GM18868 (cell line): ENCODE measurements around the gene PLD5.
A peak's percentile ranks its signal among the peaks of the same experiment; 100 is the strongest.
"Not testable (repeated sequence)": the region's sequence is repeated elsewhere in the genome, so short reads cannot be mapped to it uniquely, and the experiment has no call there.

ENCODE experiments used
- ATAC-seq: cut with Tn5 transposase; IDR thresholded peaks from one replicate; pipeline ENCODE4 v1.9.1; 2021; ENCODE audit warnings: mild to moderate bottlenecking, moderate library complexity; ENCODE audit not compliant: unreplicated experiment

Gene PLD5

DNA sequence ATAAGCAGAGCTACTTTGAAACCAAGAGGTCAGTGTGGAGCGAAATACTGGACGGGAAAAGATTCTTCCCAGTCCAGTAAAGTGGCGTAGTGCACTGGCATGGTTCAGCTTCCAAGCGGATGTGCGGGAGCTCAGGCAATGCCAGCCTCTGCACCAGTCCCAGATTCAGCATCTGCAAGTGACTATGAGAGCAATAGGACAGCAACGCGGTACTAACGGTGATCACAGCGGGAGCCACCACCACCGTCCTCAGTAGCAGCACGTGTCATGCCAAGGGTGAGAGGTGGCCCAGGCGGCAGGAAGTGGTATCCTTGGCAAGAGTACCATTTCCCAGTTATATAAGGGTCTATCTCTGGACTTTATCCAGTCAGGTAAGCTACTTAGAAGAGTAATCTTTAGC lies 17.8 kb downstream of the PLD5 start:
- ATAC-seq: no peak

DNA sequence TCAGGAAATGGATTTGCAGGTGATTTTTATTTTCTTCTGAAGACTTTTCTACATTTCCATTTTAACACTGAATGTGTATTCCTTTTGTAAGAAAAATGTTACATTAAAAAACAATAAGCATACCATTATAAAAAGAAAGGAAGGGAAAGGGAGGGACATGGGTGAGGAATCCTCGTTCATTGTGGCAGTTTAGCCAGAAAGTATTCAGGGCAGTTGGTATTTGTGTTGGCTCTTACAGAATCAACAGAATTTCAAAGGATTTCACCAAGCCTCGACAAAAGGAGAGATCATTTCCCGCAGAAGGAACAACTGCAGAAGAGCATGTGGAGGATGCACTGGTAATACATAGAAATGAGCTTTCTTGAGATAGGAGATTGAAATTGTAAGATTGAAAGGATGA lies 35.0 kb downstream of the PLD5 start:
- ATAC-seq: no peak

DNA sequence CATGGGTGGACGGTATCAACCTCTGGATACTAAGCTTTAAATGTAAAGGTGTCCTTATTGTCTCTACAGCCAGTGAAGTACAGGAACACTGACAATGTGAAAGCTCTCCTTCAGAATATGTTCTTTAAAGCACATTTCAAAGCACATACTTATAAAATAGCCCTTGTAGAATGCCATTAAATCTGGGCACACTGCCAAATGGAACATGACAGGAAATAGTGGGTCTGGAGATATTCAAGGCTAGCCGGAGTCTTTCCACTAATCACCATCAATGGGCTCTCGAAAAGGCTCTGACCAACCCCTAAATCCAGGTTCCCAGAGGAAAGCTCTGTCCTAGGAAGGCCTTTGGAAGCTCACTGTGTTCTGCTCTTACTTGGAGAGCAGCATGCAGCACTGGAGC lies 46.6 kb downstream of the PLD5 start:
- no peak for ATAC-seq

DNA sequence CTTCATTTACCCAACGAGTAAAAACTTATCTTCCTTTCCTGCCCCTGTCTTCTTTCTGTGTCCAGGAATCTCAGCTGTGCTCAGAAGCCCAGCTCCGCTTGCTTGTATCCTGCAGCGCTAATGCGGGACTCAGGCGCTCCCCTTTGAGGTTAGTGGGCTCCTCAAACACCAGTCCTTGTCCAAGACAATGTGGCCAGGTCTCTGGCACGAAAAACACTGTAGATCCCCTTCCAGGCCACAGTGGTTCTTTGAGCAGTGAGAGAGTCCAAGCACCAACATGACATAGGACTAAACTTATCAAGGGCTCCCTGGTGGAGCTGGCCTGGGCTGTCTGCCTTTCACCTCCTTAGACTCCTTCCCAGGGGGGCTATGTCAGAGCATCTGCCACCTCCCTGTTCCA lies 53.7 kb downstream of the PLD5 start:
- no peak for ATAC-seq

DNA sequence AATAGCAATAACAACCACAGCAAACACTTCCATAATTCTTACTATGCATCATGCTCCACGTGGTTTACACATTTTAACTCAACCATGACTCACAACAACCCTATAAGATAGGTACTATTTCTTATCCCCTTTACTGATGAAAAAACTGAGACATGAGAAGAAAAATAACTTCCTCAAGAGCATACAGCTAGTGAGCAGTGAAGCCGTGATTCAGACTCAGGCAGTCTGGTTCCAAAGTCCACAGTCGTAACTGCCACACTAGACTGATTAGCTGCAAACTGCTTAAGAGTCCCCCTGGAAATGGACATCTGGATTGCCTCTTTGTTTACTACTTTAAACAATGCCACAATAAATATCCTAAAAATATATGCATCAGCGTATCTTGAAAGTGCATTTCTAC lies 55.7 kb downstream of the PLD5 start:
- ATAC-seq: no peak

DNA sequence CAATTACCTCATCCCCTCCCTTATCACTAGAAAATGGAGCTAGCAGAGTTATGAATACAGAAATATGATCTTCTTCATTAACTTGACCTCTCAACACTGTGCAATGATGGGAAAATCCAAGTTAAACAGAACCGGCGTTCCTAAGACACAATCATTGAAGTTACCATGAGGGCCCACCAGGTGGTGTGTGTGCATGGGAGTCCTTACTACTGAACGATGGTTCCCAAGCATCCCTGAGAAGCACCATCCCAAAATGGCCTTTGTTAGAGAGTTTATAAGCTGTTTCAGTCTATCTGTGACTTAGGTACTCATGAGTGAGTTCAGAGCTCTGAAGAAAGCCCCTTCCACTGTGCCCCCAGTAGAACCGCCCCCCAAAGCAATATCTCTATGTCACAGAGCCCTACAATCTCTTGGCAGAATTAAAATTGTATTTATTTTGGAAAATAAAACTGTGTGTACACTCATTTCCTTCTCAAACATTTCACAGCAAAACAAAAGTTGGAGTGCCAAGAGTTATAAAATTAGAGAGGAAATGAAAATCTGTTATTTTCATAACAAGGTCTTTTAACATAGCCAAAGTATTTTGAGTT lies 56.8 kb downstream of the PLD5 start:
- peak; percentile 82 for ATAC-seq

DNA sequence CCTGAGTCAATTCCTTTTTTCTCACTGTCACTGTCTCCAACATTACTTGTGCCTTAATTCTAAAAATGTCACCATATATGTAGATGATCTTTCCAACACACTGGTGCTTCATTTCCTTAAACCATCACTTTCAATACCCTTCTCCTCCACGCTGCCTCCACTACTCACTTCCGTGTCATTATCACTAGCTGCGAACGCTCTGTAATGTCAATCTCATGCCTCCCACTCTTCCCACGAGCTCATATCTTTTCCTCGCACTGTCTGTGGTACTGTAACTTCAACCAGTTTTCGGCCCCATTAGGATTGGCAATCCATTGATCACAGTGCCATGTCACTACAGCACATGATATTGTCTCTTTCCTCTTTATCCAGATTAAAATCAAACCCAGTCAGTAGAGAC lies 61.6 kb downstream of the PLD5 start:
- ATAC-seq: no peak

DNA sequence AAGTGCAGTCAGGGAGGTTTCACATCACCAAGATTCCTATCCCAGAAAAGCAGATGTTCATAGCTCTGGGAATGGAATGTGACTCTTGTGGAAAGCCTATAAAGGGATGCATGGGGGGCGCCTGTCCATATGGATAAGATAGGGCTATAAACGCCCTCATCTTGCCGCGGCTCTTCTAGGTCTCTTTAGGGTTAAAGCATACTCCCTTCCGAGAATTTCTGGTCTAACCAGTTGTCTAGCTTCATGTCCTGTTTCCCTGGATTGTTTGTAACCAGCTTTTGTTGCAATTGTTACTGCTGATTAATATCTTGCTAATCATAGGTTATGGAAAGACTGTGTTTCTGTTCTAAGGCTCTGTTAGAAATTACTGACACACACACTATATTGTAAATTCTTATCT lies 64.8 kb downstream of the PLD5 start:
- not testable (repeated sequence) for ATAC-seq

DNA sequence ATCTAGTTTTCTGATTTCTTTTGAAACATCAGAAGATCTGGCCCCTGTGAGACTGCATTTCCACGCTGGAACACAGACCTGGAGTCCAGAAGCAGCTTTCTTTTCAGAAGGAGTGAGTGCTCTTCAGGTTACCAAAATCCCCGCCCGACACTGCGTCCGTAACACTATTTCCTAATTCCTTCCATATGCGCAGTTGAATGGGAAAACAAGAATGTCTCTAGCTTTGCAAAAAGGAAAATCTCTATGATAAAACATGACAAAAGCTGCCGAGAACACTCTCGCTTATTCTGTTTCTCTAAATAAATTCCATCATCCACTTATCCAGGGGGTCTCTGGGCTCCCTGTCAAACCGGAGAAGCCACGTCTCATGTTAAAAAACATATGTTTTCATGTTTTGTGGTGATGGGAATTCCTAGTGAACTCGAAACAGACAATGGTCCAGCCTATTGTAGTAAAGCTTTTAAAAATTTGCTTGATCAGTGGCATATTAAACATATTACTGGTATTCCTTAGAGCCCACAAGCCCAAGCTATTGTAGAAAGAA lies 67.7 kb downstream of the PLD5 start:
- no peak for ATAC-seq

DNA sequence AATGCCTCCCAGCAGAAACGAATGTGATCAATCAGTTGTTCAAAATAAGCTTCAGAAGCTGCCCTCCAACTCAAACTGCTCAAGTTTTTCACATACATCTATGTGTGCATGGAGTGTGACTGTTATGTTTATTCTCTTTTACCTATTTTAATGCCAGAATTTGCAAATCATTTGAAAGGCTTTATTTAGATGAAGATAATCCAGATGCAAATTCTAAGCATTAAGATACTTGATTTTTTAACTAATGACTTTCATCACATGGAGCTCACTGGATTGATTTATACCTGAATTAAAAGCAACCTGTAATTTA lies 69.5 kb downstream of the PLD5 start:
- no peak for ATAC-seq

DNA sequence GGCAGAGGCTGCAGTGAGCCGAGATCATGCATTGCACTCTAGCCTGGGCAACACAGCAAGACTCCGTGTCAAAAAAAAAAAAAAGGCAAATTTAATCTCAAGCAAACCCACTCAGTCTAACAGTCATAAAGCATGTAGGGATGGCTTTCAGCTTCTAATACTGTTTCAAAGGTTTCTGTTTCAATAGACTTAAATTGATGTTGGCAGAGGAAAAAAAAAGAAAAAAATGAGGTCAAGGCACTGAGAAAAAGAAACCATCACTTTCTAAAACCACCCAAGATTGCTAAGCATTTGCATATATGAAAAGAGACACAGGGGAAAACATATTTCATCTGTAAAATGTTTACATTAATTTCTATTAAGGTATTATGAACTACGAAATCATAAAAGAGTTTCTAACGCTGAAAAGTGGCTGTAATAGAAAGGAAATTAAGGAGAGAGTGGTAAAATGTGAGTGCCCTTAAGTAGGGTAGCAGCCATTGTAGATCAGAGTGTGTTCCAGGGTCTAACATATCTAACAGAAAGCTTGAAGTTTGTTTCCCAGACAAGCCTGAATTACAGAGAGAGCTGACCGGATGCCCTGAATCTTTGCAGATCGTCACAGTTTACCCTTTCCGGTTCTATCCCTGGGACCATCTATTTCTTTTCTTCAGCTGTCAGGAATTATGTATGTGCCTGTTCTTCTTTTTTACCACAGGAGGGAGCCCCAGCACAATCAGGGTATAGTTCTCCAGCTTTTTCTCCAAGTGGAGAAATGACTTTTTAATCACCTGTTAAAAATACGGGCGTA lies 70.0 kb downstream of the PLD5 start:
- peak; percentile 83 for ATAC-seq

DNA sequence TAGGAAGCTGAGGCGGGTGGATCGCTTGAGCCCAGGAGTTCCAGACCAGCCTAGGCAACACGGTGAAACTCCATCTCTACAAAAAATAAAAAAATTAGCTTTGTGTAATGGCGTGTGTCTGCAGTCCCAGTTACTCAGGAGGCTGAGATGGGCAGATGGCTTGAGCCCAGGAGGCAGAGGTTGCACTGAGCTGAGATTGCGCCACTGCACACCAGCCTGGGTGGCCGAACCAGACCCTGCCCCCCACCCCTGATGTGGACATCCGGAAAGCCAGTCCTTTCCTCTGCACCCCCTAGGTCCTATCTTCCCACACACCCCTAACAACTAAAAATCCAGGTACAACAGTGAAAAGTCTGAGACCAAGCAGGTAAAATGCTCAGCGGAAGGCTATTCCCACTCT lies 71.9 kb downstream of the PLD5 start:
- no peak for ATAC-seq

DNA sequence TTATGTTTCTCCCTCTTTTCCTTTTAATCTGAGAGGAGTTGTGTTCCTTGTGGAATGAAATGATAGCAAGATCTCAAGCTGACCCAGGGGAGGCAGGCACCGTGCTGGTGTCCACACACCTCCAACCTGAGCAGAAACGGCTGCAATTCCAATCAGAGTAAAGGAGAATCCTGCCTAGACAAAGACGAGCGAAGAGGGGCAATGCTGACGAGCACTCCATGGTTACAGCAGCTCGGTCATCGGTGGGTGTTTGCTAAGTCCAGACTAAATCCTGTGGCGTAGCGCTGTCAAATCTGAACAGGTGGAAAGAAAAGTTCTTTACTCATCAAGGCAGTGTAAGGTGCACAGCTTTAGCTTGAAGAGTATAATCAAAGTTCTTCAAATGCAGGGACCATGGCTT lies 74.8 kb downstream of the PLD5 start:
- ATAC-seq: no peak

DNA sequence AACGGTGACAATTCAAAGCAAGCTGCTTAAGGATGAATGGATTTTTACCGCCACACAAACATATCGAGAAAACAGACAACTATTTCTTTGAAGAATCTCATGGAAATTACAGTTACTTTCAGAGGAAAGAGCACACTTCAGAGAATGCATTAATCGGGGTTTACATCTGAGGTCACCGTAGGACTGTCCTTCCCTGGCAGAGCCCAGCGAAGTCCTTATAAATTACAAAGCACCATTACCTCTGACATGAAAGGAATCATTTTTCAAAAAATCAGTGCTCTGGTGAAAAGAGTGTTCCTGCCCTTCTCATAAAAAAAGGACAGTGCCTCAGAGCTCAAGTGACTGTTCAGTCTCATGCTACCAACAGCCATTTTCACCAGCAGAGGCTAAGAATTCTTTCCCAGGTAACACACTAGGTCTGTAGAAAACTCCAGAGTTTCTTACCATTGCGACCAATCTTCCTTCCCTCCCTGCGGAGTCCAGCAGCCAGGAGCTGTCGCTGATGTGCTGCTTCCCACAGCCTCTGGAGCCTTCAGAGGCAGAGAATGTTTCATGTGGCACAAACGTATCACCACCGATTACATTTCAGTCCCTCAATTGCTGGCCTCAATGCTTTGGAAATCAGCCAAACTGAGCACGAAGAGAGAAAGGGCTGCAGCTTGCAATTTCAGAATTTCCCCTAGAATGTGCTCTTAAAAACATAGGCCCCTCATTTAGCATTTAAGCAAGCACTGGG lies 75.4 kb downstream of the PLD5 start:
- ATAC-seq: no peak

DNA sequence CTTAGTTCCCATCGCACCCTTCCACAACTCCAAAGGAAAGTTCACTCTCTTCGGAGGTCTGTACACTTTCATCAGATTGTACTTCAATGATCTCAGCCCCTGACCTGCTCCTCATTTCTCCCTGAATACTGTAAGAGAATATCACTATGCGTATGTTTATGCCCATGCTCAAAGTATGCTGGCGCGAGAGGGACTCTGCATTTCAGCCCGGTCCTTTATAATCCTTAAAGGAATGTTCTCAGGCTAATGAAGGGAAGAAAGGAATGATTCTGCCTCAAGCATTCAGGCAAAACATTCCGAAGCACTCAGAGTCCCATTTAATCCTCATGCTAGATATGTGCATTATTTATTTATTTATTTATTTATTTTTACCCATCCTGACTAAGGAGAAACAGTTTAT lies 76.8 kb downstream of the PLD5 start:
- no peak for ATAC-seq

DNA sequence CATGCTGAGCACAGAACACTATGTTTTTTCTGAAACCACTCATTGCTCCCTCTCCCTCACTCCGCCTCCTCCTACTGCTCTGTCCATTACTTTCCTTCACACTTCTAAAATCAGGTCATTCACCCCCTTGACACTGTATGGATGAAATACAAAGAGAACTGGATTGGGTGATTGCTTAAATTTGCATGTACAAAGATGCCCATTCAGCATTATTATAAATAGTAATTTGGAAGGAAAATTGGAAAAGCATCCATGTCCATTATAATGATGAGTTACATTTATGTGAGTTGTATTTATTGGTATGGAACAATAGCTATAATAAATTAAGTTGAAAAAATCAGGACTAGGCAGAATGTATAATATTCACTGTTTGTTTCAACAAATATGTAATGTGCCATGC lies 83.7 kb downstream of the PLD5 start:
- no peak for ATAC-seq

DNA sequence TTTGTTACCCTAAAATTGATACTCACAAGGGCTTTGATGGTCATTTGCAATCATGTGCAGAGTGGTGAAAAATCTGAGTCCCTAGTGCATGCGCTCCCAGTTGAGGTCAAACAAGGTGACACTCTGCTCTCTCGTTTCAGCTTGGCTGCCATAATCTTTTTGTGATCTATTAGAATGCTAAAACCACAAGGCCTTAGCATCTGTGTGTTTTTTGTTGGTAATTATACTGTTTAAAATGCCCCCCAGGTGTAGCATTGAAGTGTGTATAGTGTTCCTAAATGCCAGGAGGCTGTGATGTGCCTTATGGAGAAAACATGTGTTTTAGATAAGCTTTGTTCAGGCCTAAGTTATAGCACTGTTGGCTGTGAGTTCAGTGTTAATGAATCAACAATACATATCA lies 89.3 kb downstream of the PLD5 start:
- ATAC-seq: no peak

DNA sequence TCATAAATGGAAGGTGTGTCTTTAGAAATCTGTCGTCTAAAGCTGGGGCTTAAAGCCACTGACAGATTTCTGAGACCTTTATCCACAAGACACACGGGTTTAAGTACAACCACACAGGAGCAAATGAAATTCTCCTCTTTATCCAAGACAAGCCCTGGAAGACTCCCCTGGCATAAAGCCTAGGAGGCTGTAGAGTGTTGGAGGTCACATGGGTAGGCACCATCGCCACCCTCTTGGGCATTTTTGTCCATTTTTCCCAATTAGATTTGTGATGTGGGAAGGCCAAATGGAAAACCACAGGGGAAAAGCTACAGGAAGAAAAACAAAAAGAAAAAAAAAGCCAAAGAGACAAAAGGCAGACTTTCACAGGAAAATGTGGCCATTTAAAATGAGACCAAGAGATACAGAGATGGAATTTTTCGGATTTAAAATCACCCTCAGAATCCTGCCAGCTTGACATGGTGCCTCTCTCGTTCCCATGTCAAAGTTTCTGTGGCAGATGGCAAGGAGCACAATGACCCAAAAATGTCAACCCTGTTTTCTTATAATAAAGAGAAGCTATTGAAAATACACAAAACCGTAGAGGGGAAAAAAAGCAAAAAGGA lies 91.9 kb downstream of the PLD5 start:
- no peak for ATAC-seq

DNA sequence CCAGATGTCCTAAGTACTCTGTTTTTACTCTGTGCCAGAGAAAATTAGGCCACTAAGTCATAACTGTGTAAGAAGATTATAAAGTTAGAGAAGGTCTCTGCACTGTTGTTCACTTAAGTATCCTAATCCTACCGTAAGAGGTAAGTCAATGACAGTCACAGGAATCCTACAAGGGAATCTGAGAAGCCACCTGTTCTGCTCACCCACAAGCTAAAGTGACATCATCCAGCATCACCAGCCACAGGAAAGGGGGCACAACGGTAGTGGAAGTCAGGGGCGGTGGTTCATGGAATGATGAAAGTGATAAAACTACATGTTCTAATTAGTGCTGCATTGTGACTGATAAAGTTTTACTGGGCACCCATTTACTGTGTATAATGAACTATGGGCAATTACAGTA lies 92.7 kb downstream of the PLD5 start:
- ATAC-seq: no peak

DNA sequence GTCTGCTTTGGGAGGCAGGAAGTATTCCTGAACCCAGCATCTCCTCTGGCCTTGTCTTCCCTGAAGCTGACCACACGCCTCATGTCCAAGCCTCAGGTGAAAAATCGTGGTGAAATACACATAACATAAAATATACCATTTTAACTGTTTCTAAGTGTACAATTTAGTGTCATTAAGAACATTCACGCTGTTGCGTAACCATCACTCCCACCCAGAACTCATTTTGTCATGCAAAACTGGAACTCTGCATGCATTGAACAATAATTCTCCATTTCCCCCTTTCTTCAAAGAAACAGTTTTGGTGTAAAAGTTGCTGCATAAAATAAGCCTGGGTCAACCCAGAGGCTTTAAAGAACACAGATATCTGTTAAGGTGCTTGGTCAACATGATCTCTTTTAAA lies 93.5 kb downstream of the PLD5 start:
- no peak for ATAC-seq

DNA sequence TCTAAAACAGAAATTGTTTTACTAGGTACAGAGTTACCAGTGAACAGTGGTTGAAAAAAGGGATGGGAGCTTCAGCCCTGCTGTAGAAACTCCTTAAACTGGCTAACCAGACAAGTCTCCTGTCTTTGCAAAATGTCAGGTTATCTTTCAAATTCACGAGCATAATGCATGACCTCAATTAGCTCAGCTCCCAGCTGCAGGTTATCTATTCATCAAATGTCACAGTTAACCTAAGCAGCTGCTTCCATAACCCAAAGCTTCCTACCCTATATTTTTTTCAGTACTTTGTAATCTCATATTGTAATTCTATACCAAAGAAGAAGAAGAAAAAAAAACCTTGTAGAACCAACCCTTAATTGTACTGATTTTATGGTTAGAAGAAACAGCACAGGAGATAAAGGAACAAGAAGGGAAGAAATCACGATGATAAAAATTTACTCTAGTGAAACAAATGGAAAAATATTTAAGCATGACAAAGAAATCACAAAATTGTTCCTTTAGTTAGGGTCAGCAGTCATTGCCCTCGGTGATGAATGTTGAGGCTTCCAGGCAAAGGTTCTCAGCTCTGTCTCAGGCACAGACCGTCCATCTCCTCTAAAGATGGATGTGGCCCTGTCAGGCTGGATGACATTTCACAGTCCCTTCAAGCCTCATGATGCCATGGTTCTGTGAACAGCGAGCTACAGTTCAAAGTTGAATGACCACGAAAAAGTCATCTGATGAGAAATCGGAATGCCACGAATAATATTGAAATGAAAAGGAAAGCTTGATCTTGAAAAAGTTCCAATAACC lies 95.9 kb downstream of the PLD5 start:
- ATAC-seq: no peak
